Stimulated activated CD4-positive, alpha-beta T cell treated with anti-CD3 and anti-CD28 coated beads, Interleukin-12 subunit alpha, Interleukin-12 subunit beta, amount 100 ng/mL, for 4 hours (primary cell): ENCODE data around the gene MTOR.
"Not testable (repeated sequence)": the region's sequence is repeated elsewhere in the genome, so short reads cannot be mapped to it uniquely, and the experiment has no call there.

Source experiments
- DNase-seq: peaks from one replicate; pipeline ENCODE4 v3.0.0-alpha.2; 2020

MTOR gene

GRCh38 chr1:11262171-11263049 is at the start of gene MTOR:
Gene MTOR, minus strand, starts transcription at chr1:11262551. Its CDS starts 3,142 bp downstream, at chr1:11259409.
- DNase-seq, result peak; percentile 88

GRCh38 chr1:11309385-11309784 is 47.0 kb upstream of the MTOR start:
- DNase-seq, result no peak

GRCh38 chr1:11308699-11309224 is 46.4 kb upstream of the MTOR start:
- no peak for DNase-seq

- DNase-seq, result no peak
Measured at GRCh38 chr1:11307852-11308251, 45.5 kb upstream of the MTOR start.

GRCh38 chr1:11305516-11305915 is 43.2 kb upstream of the MTOR start:
- not testable (repeated sequence) for DNase-seq

- no peak for DNase-seq
Measured at GRCh38 chr1:11302366-11302765, 40.0 kb upstream of the MTOR start.

GRCh38 chr1:11301601-11302000 is 39.2 kb upstream of the MTOR start:
- no peak for DNase-seq

- no peak for DNase-seq
Measured at GRCh38 chr1:11299225-11299574, 36.8 kb upstream of the MTOR start.

GRCh38 chr1:11298390-11299224 is 36.3 kb upstream of the MTOR start:
- no peak for DNase-seq

- not testable (repeated sequence) for DNase-seq
Measured at GRCh38 chr1:11297774-11298173, 35.4 kb upstream of the MTOR start.

GRCh38 chr1:11295905-11296304 is 33.6 kb upstream of the MTOR start:
- no peak for DNase-seq

- DNase-seq, result no peak
Measured at GRCh38 chr1:11294951-11295350, 32.6 kb upstream of the MTOR start.

GRCh38 chr1:11293856-11294255 is 31.5 kb upstream of the MTOR start:
- no peak for DNase-seq

- DNase-seq, result no peak
Measured at GRCh38 chr1:11291049-11291448, 28.7 kb upstream of the MTOR start.

- no peak for DNase-seq
Measured at GRCh38 chr1:11289064-11289463, 26.7 kb upstream of the MTOR start.

GRCh38 chr1:11286735-11287410 is 24.5 kb upstream of the MTOR start:
- DNase-seq, result no peak

- DNase-seq, result no peak
Measured at GRCh38 chr1:11285883-11286734, 23.8 kb upstream of the MTOR start.

- no peak for DNase-seq
Measured at GRCh38 chr1:11284784-11285183, 22.4 kb upstream of the MTOR start.

GRCh38 chr1:11283151-11283550 is 20.8 kb upstream of the MTOR start:
- DNase-seq, result no peak

GRCh38 chr1:11281518-11282331 is 19.4 kb upstream of the MTOR start:
- no peak for DNase-seq

GRCh38 chr1:11280719-11281376 is 18.5 kb upstream of the MTOR start:
- DNase-seq, result no peak
